ENCODE data around the gene WNT9A. TPM values are rescaled to one million over a fixed set of nuclear protein-coding genes. Genes with fewer than 3 reads are reported as not detected.

WNT9A gene
- total RNA-seq, 2 donors from 2014 or later = 1.2 to 7.9 TPM

- no peak for TF ChIP-seq CTCF (IDR thresholded peaks at IDR 0.05)
Measured at GRCh38 chr1:227959325-227959860, 11.7 kb upstream of the WNT9A start.

DNA sequence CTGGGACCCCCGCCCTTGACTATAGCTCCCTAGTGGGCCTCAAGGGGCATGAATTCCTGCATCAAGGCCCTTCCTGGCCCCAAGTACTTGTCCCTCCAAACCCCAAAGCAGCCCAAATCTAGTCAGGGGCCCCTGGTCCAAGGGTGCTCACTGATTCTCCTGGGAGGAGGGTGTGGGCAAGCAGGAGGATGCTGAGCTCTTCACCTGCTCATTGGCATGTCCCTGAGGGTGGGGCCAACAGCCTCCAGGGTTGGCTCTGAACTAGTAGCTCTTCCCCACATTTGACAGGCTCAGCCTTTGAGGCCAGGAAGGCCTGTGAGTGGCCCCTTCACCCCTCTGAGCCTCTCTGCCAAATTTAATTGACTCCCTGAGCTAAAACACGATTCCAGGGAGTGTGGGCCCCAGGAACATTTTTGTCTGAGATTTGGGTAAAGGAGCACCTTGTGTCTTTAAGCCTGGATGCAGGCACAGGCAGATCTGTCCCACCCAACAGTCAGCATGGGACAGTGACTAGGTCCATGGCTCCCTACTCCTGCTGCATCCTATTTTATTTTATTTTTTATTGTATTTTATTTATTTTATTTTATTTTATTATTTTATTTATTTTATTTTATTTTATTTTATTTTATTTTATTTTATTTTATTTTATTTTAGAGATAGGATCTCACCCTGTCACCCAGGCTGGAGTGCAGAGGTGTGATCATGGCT, 11.0 kb upstream of the WNT9A start:
- DNase-seq (ENCODE audit: low spot score) (no peak), ATAC-seq (ENCODE audit: insufficient number of reproducible peaks, low FRiP score, low read depth) (no peak)
- Histone ChIP-seq H3K4me3 (no peak overlapping the region), H3K9me3 (no peaks in the 10 kb centered on the region), H3K4me1 (ENCODE audit: control insufficient read depth in 1 of 2, low read depth in 2 of 2) (no peaks in the 10 kb centered on the region), H3K36me3 (no peaks in the 10 kb centered on the region), H3K27ac (no peak overlapping the region), H3K27me3 (replicated peaks; ENCODE audit: insufficient read depth) (no peaks in the 10 kb centered on the region)
- TF ChIP-seq CTCF (IDR thresholded peaks at IDR 0.05) = no peak

More at GRCh38 chr1:227959325-227959860, 11.7 kb upstream of the WNT9A start:
- Histone ChIP-seq H3K36me3 (no peaks in the 10 kb centered on the region), H3K27ac (no peak overlapping the region), H3K9me3 (no peaks in the 10 kb centered on the region), H3K4me1 (ENCODE audit: control insufficient read depth in 1 of 2, low read depth in 2 of 2) (no peaks in the 10 kb centered on the region), H3K4me3 (no peak overlapping the region), H3K27me3 (replicated peaks; ENCODE audit: insufficient read depth) (no peaks in the 10 kb centered on the region)
- DNase-seq (ENCODE audit: low spot score) (no peak), ATAC-seq (ENCODE audit: insufficient number of reproducible peaks, low FRiP score, low read depth) (no peak)

DNA sequence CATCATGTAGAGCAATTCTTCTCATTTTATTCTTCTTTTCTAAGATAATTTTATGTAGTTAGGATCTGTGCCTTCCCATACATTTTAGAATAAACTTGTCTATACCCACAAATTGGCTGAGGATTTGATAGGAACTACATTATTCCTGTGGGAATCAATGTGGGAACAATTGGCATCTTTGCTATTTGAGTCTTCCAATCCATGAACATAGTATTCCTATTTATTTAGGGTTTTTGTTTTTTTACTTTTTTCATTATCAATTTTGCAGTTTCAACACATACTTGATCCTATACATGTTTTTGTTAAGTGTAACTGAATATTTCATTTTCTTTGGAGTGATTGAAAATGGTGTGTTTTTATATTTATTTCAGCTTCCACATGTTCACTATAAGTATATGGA, 8.1 kb upstream of the WNT9A start:
- Histone ChIP-seq H3K27me3 (replicated peaks; ENCODE audit: insufficient read depth) (no peaks in the 10 kb centered on the region), H3K27ac (no peak overlapping the region), H3K4me1 (ENCODE audit: control insufficient read depth in 1 of 2, low read depth in 2 of 2) (no peaks in the 10 kb centered on the region), H3K9me3 (no peaks in the 10 kb centered on the region), H3K4me3 (no peak overlapping the region), H3K36me3 (no peaks in the 10 kb centered on the region)
- no peak for DNase-seq (ENCODE audit: low spot score)
- TF ChIP-seq CTCF (IDR thresholded peaks at IDR 0.05) = no peak
- no peak for ATAC-seq (ENCODE audit: insufficient number of reproducible peaks, low FRiP score, low read depth)

DNA sequence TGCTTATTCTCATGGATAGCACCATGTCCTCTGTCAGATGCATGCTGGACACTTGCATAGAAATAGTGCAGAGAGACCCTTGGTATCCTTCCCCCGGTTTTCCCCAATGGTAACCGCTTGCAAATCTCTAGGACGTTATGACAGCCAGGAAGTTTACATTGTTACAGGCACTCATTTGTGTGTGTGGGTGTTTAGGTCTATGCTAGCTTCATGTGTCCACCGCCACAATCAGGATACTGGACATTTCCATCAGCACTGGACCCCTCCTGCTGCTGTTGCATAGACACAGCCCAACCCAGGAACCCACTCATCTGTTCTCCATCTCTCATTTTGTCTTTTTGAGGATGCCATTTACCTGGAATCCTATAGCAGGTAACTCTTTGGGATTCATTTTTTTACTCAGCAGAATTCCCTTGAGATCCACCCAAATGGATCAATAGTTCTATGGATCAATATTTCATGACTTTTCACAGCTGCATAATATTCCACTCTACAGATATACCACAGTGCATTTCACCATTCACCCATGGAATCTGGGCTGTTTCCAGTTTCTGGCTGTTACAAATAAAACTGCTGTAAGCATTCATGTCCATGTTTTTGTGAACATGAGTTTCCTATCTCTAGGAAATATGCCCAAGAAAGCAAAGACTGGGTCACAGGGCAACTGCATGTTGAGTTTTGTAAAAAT, 6.6 kb upstream of the WNT9A start:
- no peaks in the 10 kb centered on the region for H3K36me3 ChIP-seq
- DNase-seq (ENCODE audit: low spot score) (no peak), ATAC-seq (ENCODE audit: insufficient number of reproducible peaks, low FRiP score, low read depth) (no peak)
- no peak overlapping the region for H3K27ac ChIP-seq
- no peaks in the 10 kb centered on the region for H3K4me1 ChIP-seq (ENCODE audit: control insufficient read depth in 1 of 2, low read depth in 2 of 2)
- no peak for TF ChIP-seq CTCF (IDR thresholded peaks at IDR 0.05)
- no peaks in the 10 kb centered on the region for H3K27me3 ChIP-seq (replicated peaks; ENCODE audit: insufficient read depth)
- H3K9me3 ChIP-seq = no peaks in the 10 kb centered on the region
- H3K4me3 ChIP-seq = no peak overlapping the region

DNA sequence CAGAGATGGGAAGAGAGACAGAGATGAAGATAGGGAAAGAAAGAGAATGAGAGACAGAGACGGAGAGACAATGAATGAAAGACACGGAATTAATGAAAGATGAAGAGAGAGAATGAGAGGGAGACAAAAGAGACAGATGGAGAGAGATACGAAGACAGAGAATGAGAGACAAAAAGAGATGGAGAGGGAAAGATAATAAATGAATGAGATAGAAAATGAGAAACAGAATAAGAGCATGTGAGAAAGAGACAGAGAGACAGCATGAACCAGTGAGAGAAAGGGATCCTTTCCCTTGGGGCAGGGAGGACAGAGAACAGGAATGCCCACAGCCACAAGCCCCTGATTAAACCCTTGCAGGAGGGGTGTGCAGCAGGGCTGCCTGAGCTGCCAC, 5.3 kb upstream of the WNT9A start:
- H3K4me1 ChIP-seq (ENCODE audit: control insufficient read depth in 1 of 2, low read depth in 2 of 2) = peaks cover 0 to 7% of the 10 kb centered on the region in 2 donors
- H3K27ac ChIP-seq = no peak overlapping the region
- H3K9me3 ChIP-seq = no peaks in the 10 kb centered on the region
- DNase-seq (ENCODE audit: low spot score) (no peak), ATAC-seq (ENCODE audit: insufficient number of reproducible peaks, low FRiP score, low read depth) (no peak)
- H3K36me3 ChIP-seq = no peaks in the 10 kb centered on the region
- H3K27me3 ChIP-seq (replicated peaks; ENCODE audit: insufficient read depth) = no peaks in the 10 kb centered on the region
- TF ChIP-seq CTCF (IDR thresholded peaks at IDR 0.05) = no peak
- no peak overlapping the region for H3K4me3 ChIP-seq
